ENCODE results near the gene ARMC9. TPM values are rescaled to one million over a fixed set of nuclear protein-coding genes. Genes with fewer than 3 reads are reported as not detected.

Gene ARMC9
- total RNA-seq, 2 donors from 2014 or later: 41.7 to 51.5 TPM

DNA sequence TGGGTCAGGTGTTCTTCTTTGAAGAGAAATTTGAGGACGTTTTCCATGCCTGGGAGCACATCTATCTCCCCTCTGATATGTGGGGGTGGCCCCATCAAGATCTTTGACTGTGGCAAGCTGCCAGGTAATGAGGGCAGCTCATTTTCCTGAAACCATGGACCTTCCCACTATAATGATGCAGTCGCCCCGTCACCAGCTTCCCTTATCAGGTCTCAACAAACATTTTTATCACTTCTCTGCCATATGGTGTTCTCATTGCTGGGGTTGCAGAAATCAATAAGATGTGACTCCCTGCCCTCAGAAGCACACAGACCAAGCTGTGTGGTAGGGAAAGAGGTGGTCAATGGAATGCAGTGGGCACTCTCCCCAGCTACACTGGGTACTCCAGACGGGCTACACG, 148.7 kb downstream of the ARMC9 start:
- Mint-ChIP-seq H3K4me3 (no peak overlapping the region), H3K27ac (no peak overlapping the region), H3K27me3 (ENCODE audit: insufficient read depth) (no peaks in the 10 kb centered on the region), H3K9me3 (no peaks in the 10 kb centered on the region), H3K4me1 (peaks cover 26% of the 10 kb centered on the region), H3K36me3 (ENCODE audit: low read depth) (peaks cover 20% of the 10 kb centered on the region)
- H3K27me3 ChIP-seq (ENCODE audit: control insufficient read depth, insufficient read depth, low read length, poor library complexity, severe bottlenecking): no peaks in the 10 kb centered on the region
- 83 to 86% methylated on average over 3 to 5 of the region's 5 CpGs for WGBS, 2 experiments (ENCODE audit: insufficient coverage in 1 of 2, insufficient read length in 1 of 2)
- no peaks in the 10 kb centered on the region for H3K36me3 ChIP-seq (ENCODE audit: control insufficient read depth, insufficient read depth, low read length)
- H3K9ac ChIP-seq (ENCODE audit: extremely low read depth, low read length, poor library complexity, severe bottlenecking): no peak overlapping the region
- no peak overlapping the region for H3K4me3 ChIP-seq (ENCODE audit: low read length)
- DNase-seq: peak; percentile 28
- peaks cover 4% of the 10 kb centered on the region for H3K4me1 ChIP-seq (ENCODE audit: control insufficient read depth, insufficient read depth, low read length)
- H3K9me3 ChIP-seq (ENCODE audit: control insufficient read depth, low read length): no peaks in the 10 kb centered on the region
- TF ChIP-seq, protein P1, sequence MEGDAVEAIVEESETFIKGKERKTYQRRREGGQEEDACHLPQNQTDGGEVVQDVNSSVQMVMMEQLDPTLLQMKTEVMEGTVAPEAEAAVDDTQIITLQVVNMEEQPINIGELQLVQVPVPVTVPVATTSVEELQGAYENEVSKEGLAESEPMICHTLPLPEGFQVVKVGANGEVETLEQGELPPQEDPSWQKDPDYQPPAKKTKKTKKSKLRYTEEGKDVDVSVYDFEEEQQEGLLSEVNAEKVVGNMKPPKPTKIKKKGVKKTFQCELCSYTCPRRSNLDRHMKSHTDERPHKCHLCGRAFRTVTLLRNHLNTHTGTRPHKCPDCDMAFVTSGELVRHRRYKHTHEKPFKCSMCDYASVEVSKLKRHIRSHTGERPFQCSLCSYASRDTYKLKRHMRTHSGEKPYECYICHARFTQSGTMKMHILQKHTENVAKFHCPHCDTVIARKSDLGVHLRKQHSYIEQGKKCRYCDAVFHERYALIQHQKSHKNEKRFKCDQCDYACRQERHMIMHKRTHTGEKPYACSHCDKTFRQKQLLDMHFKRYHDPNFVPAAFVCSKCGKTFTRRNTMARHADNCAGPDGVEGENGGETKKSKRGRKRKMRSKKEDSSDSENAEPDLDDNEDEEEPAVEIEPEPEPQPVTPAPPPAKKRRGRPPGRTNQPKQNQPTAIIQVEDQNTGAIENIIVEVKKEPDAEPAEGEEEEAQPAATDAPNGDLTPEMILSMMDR (conservative IDR thresholded peaks at IDR 0.05): no peak
- no peak overlapping the region for H3K27ac ChIP-seq (ENCODE audit: low read depth, low read length)

DNA sequence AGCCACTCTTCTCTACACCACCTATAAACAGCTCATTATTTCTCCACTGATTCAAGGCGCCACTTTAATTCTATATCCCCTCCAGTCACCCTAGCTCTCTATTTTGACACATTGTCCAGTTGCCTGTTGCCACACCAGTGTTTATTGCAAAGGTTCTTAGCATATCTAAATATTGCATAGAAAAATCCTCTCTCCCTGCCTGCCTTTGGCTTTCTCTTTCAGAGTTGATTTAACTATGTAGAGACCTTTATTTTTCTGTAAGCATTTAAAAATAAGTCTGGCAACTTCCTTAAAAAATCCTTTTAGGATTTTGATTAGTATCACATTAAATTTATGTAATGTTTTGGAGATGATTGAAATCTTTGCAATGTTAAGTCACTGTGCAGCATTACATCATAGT, 149.2 kb downstream of the ARMC9 start:
- TF ChIP-seq, protein P1 (conservative IDR thresholded peaks at IDR 0.05): no peak
- Mint-ChIP-seq H3K27me3 (ENCODE audit: insufficient read depth) (no peaks in the 10 kb centered on the region), H3K4me1 (peaks cover 21% of the 10 kb centered on the region), H3K27ac (no peak overlapping the region), H3K36me3 (ENCODE audit: low read depth) (peaks cover 20% of the 10 kb centered on the region), H3K4me3 (no peak overlapping the region), H3K9me3 (no peaks in the 10 kb centered on the region)
- Histone ChIP-seq H3K9ac (ENCODE audit: extremely low read depth, low read length, poor library complexity, severe bottlenecking) (no peak overlapping the region), H3K27ac (ENCODE audit: low read depth, low read length) (no peak overlapping the region), H3K36me3 (ENCODE audit: control insufficient read depth, insufficient read depth, low read length) (no peaks in the 10 kb centered on the region), H3K27me3 (ENCODE audit: control insufficient read depth, insufficient read depth, low read length, poor library complexity, severe bottlenecking) (no peaks in the 10 kb centered on the region), H3K9me3 (ENCODE audit: control insufficient read depth, low read length) (no peaks in the 10 kb centered on the region), H3K4me1 (ENCODE audit: control insufficient read depth, insufficient read depth, low read length) (peaks cover 4% of the 10 kb centered on the region), H3K4me3 (ENCODE audit: low read length) (no peak overlapping the region)
- 94 to 100% methylated on average over 1 of the region's 1 CpG for WGBS, 2 experiments (ENCODE audit: insufficient coverage in 1 of 2, insufficient read length in 1 of 2)
- DNase-seq: peak; percentile 2

DNA sequence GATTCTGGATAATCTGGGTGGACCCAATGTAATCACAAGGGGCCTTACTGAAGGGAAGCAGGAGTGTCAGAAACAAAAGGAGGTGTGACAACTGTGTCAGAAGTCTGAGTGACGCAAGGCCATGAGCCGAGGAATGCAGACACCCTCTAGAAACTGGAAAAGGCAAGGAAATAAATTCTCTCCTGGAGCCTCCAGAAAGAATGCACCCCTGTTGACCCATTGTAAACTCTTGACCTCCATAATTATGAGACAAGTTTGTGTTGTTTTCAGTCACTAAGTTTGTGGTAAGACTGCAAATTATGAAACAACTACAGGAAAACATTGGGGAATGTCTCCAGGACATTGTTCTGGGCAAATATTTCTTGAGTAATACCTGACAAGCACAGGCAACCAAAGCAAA, 149.7 kb downstream of the ARMC9 start:
- no peak overlapping the region for H3K4me3 Mint-ChIP-seq
- no peaks in the 10 kb centered on the region for H3K9me3 Mint-ChIP-seq
- H3K36me3 ChIP-seq (ENCODE audit: control insufficient read depth, insufficient read depth, low read length): no peaks in the 10 kb centered on the region
- H3K9ac ChIP-seq (ENCODE audit: extremely low read depth, low read length, poor library complexity, severe bottlenecking): no peak overlapping the region
- H3K27ac ChIP-seq (ENCODE audit: low read depth, low read length): no peak overlapping the region
- H3K4me1 ChIP-seq (ENCODE audit: control insufficient read depth, insufficient read depth, low read length): peaks cover 4% of the 10 kb centered on the region
- H3K27ac Mint-ChIP-seq: no peak overlapping the region
- H3K36me3 Mint-ChIP-seq (ENCODE audit: low read depth): peaks cover 20% of the 10 kb centered on the region
- 67 to 92% methylated on average over 1 to 2 of the region's 2 CpGs for WGBS, 2 experiments (ENCODE audit: insufficient coverage in 1 of 2, insufficient read length in 1 of 2)
- DNase-seq: peak; percentile 24
- TF ChIP-seq, protein P1 (conservative IDR thresholded peaks at IDR 0.05): no peak
- no peaks in the 10 kb centered on the region for H3K27me3 Mint-ChIP-seq (ENCODE audit: insufficient read depth)
- no peaks in the 10 kb centered on the region for H3K27me3 ChIP-seq (ENCODE audit: control insufficient read depth, insufficient read depth, low read length, poor library complexity, severe bottlenecking)
- no peak overlapping the region for H3K4me3 ChIP-seq (ENCODE audit: low read length)
- peaks cover 19% of the 10 kb centered on the region for H3K4me1 Mint-ChIP-seq
- H3K9me3 ChIP-seq (ENCODE audit: control insufficient read depth, low read length): no peaks in the 10 kb centered on the region
